WTC11 (cell line): ENCODE measurements around the gene LYRM1. TPM values are rescaled to one million over a fixed set of nuclear protein-coding genes. Genes with fewer than 3 reads are reported as not detected.

Experiments
- ATAC-seq: fragments of 200-7000 bp; cut with Tn5 transposase; 2 replicates; pipeline ENCODE4 v1.10.0; 2021; ENCODE audit warnings: mild to moderate bottlenecking, moderate library complexity
- CTCF ChIA-PET: fragments of 300-600 bp; sonication (Branson Sonifier 250); formaldehyde crosslinking; loops from one replicate; lab custom pipeline; 2021; ENCODE audit warnings: antibody characterized with exemption; lab: Charles Lee
- POLR2A ChIA-PET: fragments of 350-600 bp; sonication (Branson Sonifier 250); formaldehyde crosslinking; loops from one replicate; lab custom pipeline; 2021; ENCODE audit warnings: antibody characterized with exemption; lab: Charles Lee
- DNase-seq: peaks from one replicate; pipeline ENCODE4 v3.0.0; 2021; ENCODE audit warnings: low spot score
- H3K27ac Mint-ChIP-seq: 2 replicates; pipeline ENCODE4 v1.8.0; 2021; ENCODE audit warnings: mixed read lengths
- H3K27me3 Mint-ChIP-seq: 2 replicates; pipeline ENCODE4 v1.8.0; 2021; ENCODE audit warnings: low read depth, mild to moderate bottlenecking, moderate library complexity, mixed read lengths
- H3K36me3 Mint-ChIP-seq: 2 replicates; pipeline ENCODE4 v1.8.0; 2021; ENCODE audit warnings: mixed read lengths
- H3K4me1 Mint-ChIP-seq: 2 replicates; pipeline ENCODE4 v1.8.0; 2022; ENCODE audit warnings: mixed read lengths
- H3K4me3 Mint-ChIP-seq: 2 replicates; pipeline ENCODE4 v1.8.0; 2021; ENCODE audit warnings: mild to moderate bottlenecking, moderate library complexity, mixed read lengths
- H3K9me3 Mint-ChIP-seq: 2 replicates; pipeline ENCODE4 v1.8.0; 2021; ENCODE audit warnings: mixed read lengths
- ATF1 ChIP-seq: sonication (generic); formaldehyde crosslinking; IDR thresholded peaks from 2 replicates; pipeline ENCODE4 v1.8.1; 2023; ENCODE audit warnings: mild to moderate bottlenecking, moderate library complexity, missing genetic modification reagents
- CREM ChIP-seq: sonication (generic); formaldehyde crosslinking; IDR thresholded peaks from 2 replicates; pipeline ENCODE4 v1.8.1; 2022; ENCODE audit warnings: mild to moderate bottlenecking, missing genetic modification reagents, moderate library complexity
- EMX1 ChIP-seq: fragments of 250-450 bp; sonication (Bioruptor Pico); IDR thresholded peaks from 2 replicates; pipeline ENCODE4 v1.8.0; 2021; ENCODE audit warnings: mild to moderate bottlenecking
- ETV6 ChIP-seq: sonication (generic); formaldehyde crosslinking; IDR thresholded peaks from 2 replicates; pipeline ENCODE4 v1.8.1; 2022; ENCODE audit warnings: mild to moderate bottlenecking, missing genetic modification reagents
- FOXJ3 ChIP-seq: sonication (generic); formaldehyde crosslinking; IDR thresholded peaks from 2 replicates; pipeline ENCODE4 v1.9.0; 2021; ENCODE audit warnings: missing genetic modification reagents, mild to moderate bottlenecking, borderline replicate concordance
- GRHL2 ChIP-seq: fragments of 250-450 bp; sonication (Bioruptor Pico); IDR thresholded peaks from 2 replicates; pipeline ENCODE4 v1.8.0; 2022; ENCODE audit warnings: mild to moderate bottlenecking, moderate library complexity; ENCODE audit not compliant: insufficient replicate concordance, severe bottlenecking
- GTF2I ChIP-seq: fragments of 250-450 bp; sonication (Bioruptor Pico); conservative IDR thresholded peaks from 2 replicates; pipeline ENCODE4 v1.4.0; 2021; ENCODE audit warnings: mild to moderate bottlenecking
- NR1H2 ChIP-seq: sonication (generic); formaldehyde crosslinking; IDR thresholded peaks from 2 replicates; pipeline ENCODE4 v1.9.0; 2021; ENCODE audit warnings: mild to moderate bottlenecking, moderate library complexity, missing genetic modification reagents
- SP1 ChIP-seq: sonication (generic); formaldehyde crosslinking; conservative IDR thresholded peaks from 2 replicates; pipeline ENCODE4 v1.8.1; 2022; ENCODE audit warnings: missing genetic modification reagents
- STAT6 ChIP-seq: sonication (generic); formaldehyde crosslinking; conservative IDR thresholded peaks from 2 replicates; pipeline ENCODE4 v1.8.1; 2023; ENCODE audit warnings: mild to moderate bottlenecking, low read depth, missing genetic modification reagents, moderate library complexity
- TCF7 ChIP-seq: sonication (generic); formaldehyde crosslinking; IDR thresholded peaks from 2 replicates; pipeline ENCODE4 v1.8.0; 2022; ENCODE audit warnings: mild to moderate bottlenecking, low read depth, missing genetic modification reagents, moderate library complexity
- TEAD1 ChIP-seq: sonication (generic); formaldehyde crosslinking; IDR thresholded peaks from 2 replicates; pipeline ENCODE4 v1.8.0; 2022; ENCODE audit warnings: mild to moderate bottlenecking, missing genetic modification reagents
- ZNF317 ChIP-seq: sonication (generic); formaldehyde crosslinking; IDR thresholded peaks from 2 replicates; pipeline ENCODE4 v1.8.1; 2023; ENCODE audit warnings: low read depth, mild to moderate bottlenecking, moderate library complexity, missing genetic modification reagents, borderline replicate concordance
- ZNF396 ChIP-seq: fragments of 250-450 bp; sonication (Bioruptor Pico); IDR thresholded peaks from 2 replicates; pipeline ENCODE4 v1.8.0; 2021; ENCODE audit warnings: mild to moderate bottlenecking, moderate library complexity, borderline replicate concordance
- ZSCAN18 ChIP-seq: fragments of 250-450 bp; sonication (Bioruptor Pico); IDR thresholded peaks from 2 replicates; pipeline ENCODE4 v2.1.2; 2022; ENCODE audit warnings: mild to moderate bottlenecking, moderate library complexity
- total RNA-seq: library from RNA; stranded (reverse); gene quantifications from 3 replicates; pipeline ENCODE4 v1.2.3, GENCODE V29; 2021
- TF ChIP-seq, protein P1 (sequence below): sonication (generic); formaldehyde crosslinking; IDR thresholded peaks from 2 replicates; pipeline ENCODE4 v1.8.0; 2022; ENCODE audit warnings: mild to moderate bottlenecking, missing genetic modification reagents
- TF ChIP-seq, protein P2 (sequence below): fragments of 250-450 bp; sonication (Bioruptor Pico); IDR thresholded peaks from 2 replicates; pipeline ENCODE4 v1.8.0; 2021; ENCODE audit warnings: mild to moderate bottlenecking
- TF ChIP-seq, protein P3 (sequence below): sonication (generic); formaldehyde crosslinking; conservative IDR thresholded peaks from 2 replicates; pipeline ENCODE4 v1.8.1; 2022; ENCODE audit warnings: mild to moderate bottlenecking, missing genetic modification reagents
- TF ChIP-seq, protein P4 (sequence below): sonication (generic); formaldehyde crosslinking; IDR thresholded peaks from 2 replicates; pipeline ENCODE4 v1.8.0; 2023; ENCODE audit warnings: missing genetic modification reagents, mild to moderate bottlenecking, borderline replicate concordance
- TF ChIP-seq, protein P5 (sequence below): fragments of 250-450 bp; sonication (Bioruptor Pico); IDR thresholded peaks from 2 replicates; pipeline ENCODE4 v1.9.0; 2021; ENCODE audit warnings: mild to moderate bottlenecking

The LYRM1 gene
- total RNA-seq, 1 experiment from 2014 or later, result 11.4 TPM

DNA sequence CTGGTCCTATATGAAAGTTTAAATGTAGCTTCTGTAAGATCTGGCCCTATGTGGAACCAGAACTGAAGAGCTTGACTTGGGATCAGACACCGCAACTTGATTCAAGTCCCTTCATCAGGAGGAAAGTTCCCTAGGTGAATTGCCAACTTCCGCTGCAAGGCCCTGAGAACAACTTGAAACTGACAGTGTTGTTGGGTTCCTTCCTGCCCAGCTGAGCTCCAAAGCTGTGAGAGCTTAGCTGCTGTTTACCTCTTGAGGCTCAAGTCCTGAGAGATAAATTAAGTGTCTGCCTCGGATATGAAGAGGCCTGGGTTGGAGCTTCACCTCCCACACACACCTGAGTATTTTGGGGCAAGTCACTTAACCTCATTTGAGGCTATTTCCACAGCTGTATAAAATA, 49.6 kb upstream of the LYRM1 start:
- Mint-ChIP-seq H3K4me3 (no peak overlapping the region), H3K36me3 (no peaks in the 10 kb centered on the region), H3K9me3 (no peaks in the 10 kb centered on the region), H3K27me3 (no peaks in the 10 kb centered on the region), H3K4me1 (peaks cover 7% of the 10 kb centered on the region), H3K27ac (no peak overlapping the region)
- TF ChIP-seq, protein P1, sequence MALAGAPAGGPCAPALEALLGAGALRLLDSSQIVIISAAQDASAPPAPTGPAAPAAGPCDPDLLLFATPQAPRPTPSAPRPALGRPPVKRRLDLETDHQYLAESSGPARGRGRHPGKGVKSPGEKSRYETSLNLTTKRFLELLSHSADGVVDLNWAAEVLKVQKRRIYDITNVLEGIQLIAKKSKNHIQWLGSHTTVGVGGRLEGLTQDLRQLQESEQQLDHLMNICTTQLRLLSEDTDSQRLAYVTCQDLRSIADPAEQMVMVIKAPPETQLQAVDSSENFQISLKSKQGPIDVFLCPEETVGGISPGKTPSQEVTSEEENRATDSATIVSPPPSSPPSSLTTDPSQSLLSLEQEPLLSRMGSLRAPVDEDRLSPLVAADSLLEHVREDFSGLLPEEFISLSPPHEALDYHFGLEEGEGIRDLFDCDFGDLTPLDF, result no peak
- no peak for TF ChIP-seq TEAD1 (CRISPR knock-in tag)
- TF ChIP-seq EMX1 (CRISPR knock-in tag), result no peak
- TF ChIP-seq FOXJ3 (CRISPR knock-in tag), result no peak
- TF ChIP-seq CREM (CRISPR knock-in tag), result no peak
- TF ChIP-seq TCF7, result no peak
- TF ChIP-seq, protein P2, sequence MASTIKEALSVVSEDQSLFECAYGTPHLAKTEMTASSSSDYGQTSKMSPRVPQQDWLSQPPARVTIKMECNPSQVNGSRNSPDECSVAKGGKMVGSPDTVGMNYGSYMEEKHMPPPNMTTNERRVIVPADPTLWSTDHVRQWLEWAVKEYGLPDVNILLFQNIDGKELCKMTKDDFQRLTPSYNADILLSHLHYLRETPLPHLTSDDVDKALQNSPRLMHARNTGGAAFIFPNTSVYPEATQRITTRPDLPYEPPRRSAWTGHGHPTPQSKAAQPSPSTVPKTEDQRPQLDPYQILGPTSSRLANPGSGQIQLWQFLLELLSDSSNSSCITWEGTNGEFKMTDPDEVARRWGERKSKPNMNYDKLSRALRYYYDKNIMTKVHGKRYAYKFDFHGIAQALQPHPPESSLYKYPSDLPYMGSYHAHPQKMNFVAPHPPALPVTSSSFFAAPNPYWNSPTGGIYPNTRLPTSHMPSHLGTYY, result no peak
- TF ChIP-seq, protein P3, sequence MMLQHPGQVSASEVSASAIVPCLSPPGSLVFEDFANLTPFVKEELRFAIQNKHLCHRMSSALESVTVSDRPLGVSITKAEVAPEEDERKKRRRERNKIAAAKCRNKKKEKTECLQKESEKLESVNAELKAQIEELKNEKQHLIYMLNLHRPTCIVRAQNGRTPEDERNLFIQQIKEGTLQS (CRISPR knock-in tag), result no peak
- no peak for TF ChIP-seq ZNF396
- TF ChIP-seq ZNF317 (CRISPR knock-in tag), result no peak
- no peak for TF ChIP-seq STAT6 (CRISPR knock-in tag)
- TF ChIP-seq, protein P4, sequence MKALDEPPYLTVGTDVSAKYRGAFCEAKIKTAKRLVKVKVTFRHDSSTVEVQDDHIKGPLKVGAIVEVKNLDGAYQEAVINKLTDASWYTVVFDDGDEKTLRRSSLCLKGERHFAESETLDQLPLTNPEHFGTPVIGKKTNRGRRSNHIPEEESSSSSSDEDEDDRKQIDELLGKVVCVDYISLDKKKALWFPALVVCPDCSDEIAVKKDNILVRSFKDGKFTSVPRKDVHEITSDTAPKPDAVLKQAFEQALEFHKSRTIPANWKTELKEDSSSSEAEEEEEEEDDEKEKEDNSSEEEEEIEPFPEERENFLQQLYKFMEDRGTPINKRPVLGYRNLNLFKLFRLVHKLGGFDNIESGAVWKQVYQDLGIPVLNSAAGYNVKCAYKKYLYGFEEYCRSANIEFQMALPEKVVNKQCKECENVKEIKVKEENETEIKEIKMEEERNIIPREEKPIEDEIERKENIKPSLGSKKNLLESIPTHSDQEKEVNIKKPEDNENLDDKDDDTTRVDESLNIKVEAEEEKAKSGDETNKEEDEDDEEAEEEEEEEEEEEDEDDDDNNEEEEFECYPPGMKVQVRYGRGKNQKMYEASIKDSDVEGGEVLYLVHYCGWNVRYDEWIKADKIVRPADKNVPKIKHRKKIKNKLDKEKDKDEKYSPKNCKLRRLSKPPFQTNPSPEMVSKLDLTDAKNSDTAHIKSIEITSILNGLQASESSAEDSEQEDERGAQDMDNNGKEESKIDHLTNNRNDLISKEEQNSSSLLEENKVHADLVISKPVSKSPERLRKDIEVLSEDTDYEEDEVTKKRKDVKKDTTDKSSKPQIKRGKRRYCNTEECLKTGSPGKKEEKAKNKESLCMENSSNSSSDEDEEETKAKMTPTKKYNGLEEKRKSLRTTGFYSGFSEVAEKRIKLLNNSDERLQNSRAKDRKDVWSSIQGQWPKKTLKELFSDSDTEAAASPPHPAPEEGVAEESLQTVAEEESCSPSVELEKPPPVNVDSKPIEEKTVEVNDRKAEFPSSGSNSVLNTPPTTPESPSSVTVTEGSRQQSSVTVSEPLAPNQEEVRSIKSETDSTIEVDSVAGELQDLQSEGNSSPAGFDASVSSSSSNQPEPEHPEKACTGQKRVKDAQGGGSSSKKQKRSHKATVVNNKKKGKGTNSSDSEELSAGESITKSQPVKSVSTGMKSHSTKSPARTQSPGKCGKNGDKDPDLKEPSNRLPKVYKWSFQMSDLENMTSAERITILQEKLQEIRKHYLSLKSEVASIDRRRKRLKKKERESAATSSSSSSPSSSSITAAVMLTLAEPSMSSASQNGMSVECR (CRISPR knock-in tag), result no peak
- TF ChIP-seq GTF2I, result no peak
- TF ChIP-seq SP1 (CRISPR knock-in tag), result no peak
- POLR2A ChIA-PET, result interaction anchor here (0.6 kb wide), 3 partner anchors 22 to 65 kb away, joined by 3 to 5 read pairs (median 3); partner anchors contain the start of genes ERI2 and REXO5
- CTCF ChIA-PET, result interaction anchor here (0.7 to 2.5 kb wide), 18 partner anchors 10 to 435 kb away, joined by 3 to 27 read pairs (median 4); partner anchors contain the start of genes DCUN1D3 and LYRM1
- ATAC-seq, result no peak
- no peak for DNase-seq

DNA sequence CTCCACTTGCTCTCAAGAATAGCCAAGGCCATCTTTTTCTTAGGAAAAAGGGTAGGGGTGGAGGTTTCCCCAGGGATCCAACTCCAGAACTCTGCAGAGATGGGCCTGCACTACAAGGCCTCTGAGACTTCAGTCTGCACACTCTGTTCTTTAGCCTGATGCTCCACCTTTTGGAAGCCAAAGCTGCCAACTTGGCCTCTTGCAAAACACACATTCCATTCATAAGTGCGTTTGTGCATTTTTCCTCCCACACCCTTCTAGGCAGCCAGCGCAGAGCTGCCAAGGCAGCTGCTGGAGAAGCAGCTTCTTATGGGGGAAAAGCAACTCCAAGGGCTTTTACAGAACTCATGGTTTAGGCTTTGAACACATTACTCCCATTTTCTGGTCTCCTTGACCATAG, 49.0 kb upstream of the LYRM1 start:
- Mint-ChIP-seq H3K36me3 (no peaks in the 10 kb centered on the region), H3K4me1 (peaks cover 7% of the 10 kb centered on the region), H3K27me3 (no peaks in the 10 kb centered on the region), H3K27ac (no peak overlapping the region), H3K9me3 (no peaks in the 10 kb centered on the region), H3K4me3 (no peak overlapping the region)
- ATAC-seq (no peak), DNase-seq (no peak)
- CTCF ChIA-PET, result interaction anchor here (0.9 to 2.5 kb wide), 8 partner anchors 23 to 250 kb away, joined by 4 to 27 read pairs (median 8); no protein-coding TSS in a partner anchor
- POLR2A ChIA-PET, result interaction anchor here (0.6 kb wide), 1 partner anchor 22 kb away, joined by 3 read pairs; no protein-coding TSS in a partner anchor
- TF ChIP-seq ETV6 (no peak), SP1 (CRISPR knock-in tag) (no peak), NR1H2 (no peak), ATF1 (no peak), FOXJ3 (CRISPR knock-in tag) (no peak), CREM (CRISPR knock-in tag) (no peak), ZSCAN18 (no peak), GRHL2 (CRISPR knock-in tag) (no peak)
- TF ChIP-seq, protein P5, sequence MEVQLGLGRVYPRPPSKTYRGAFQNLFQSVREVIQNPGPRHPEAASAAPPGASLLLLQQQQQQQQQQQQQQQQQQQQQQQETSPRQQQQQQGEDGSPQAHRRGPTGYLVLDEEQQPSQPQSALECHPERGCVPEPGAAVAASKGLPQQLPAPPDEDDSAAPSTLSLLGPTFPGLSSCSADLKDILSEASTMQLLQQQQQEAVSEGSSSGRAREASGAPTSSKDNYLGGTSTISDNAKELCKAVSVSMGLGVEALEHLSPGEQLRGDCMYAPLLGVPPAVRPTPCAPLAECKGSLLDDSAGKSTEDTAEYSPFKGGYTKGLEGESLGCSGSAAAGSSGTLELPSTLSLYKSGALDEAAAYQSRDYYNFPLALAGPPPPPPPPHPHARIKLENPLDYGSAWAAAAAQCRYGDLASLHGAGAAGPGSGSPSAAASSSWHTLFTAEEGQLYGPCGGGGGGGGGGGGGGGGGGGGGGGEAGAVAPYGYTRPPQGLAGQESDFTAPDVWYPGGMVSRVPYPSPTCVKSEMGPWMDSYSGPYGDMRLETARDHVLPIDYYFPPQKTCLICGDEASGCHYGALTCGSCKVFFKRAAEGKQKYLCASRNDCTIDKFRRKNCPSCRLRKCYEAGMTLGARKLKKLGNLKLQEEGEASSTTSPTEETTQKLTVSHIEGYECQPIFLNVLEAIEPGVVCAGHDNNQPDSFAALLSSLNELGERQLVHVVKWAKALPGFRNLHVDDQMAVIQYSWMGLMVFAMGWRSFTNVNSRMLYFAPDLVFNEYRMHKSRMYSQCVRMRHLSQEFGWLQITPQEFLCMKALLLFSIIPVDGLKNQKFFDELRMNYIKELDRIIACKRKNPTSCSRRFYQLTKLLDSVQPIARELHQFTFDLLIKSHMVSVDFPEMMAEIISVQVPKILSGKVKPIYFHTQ (CRISPR knock-in tag), result no peak
- TF ChIP-seq, protein P3 (CRISPR knock-in tag), result no peak
